ENCODE results near the gene SLAMF1. TPM values are rescaled to one million over a fixed set of nuclear protein-coding genes. Genes with fewer than 3 reads are reported as not detected.
"Not testable (repeated sequence)": the region's sequence is repeated elsewhere in the genome, so short reads cannot be mapped to it uniquely, and the experiment has no call there.

The SLAMF1 gene
- polyA plus RNA-seq, 6 donors from 2014 or later: 18.9 to 36.6 (median 23.0) TPM

- Mint-ChIP-seq H3K4me1 (peaks cover 56 to 91% (median 70%) of the 10 kb centered on the region in 3 donors), H3K9me3 (no peaks in the 10 kb centered on the region), H3K27ac (peak overlapping the region in 3 of 6 donors; percentile 30 to 62 (median 33)), H3K27me3 (no peaks in the 10 kb centered on the region), H3K4me3 (no peak overlapping the region), H3K36me3 (peaks cover 22 to 35% of the 10 kb centered on the region in 2 donors)
- DNase-seq (no peak), ATAC-seq (ENCODE audit: low read depth in 2 of 2) (no peak)
Measured at GRCh38 chr1:160633330-160633903, 13.4 kb downstream of the SLAMF1 start.

- DNase-seq (no peak), ATAC-seq (ENCODE audit: low read depth in 2 of 2) (no peak)
- peak overlapping the region in 1 of 8 donors; percentile 3 for H3K4me3 Mint-ChIP-seq
- peaks cover 31 to 42% of the 10 kb centered on the region in 2 donors for H3K36me3 Mint-ChIP-seq
- H3K27ac Mint-ChIP-seq: peak overlapping the region in 2 of 6 donors; percentile 40 to 73
- H3K4me1 Mint-ChIP-seq: peaks cover 56 to 91% (median 70%) of the 10 kb centered on the region in 3 donors
- H3K9me3 Mint-ChIP-seq: peaks cover 0 to 1% (median 0%) of the 10 kb centered on the region in 7 donors
- H3K27me3 Mint-ChIP-seq: no peaks in the 10 kb centered on the region
Measured at GRCh38 chr1:160631983-160632625, 14.7 kb downstream of the SLAMF1 start.

GRCh38 chr1:160630523-160631451 is 16.1 kb downstream of the SLAMF1 start:
- Mint-ChIP-seq H3K27ac (peak overlapping the region in 3 of 6 donors; percentile 23 to 82 (median 72)), H3K36me3 (peaks cover 38 to 41% of the 10 kb centered on the region in 2 donors), H3K9me3 (peaks cover 0 to 4% (median 0%) of the 10 kb centered on the region in 7 donors), H3K4me1 (peaks cover 62 to 93% (median 76%) of the 10 kb centered on the region in 3 donors), H3K27me3 (no peaks in the 10 kb centered on the region), H3K4me3 (peak overlapping the region in 6 of 8 donors; percentile 2 to 68 (median 30))
- DNase-seq: no peak
- ATAC-seq (ENCODE audit: low read depth in 2 of 2): no peak

- Mint-ChIP-seq H3K4me3 (peak overlapping the region in 7 of 8 donors; percentile 23 to 84 (median 30)), H3K27me3 (no peaks in the 10 kb centered on the region), H3K36me3 (peaks cover 38 to 41% of the 10 kb centered on the region in 2 donors), H3K4me1 (peaks cover 70 to 97% (median 88%) of the 10 kb centered on the region in 3 donors), H3K27ac (peak overlapping the region in 4 of 6 donors; percentile 23 to 80 (median 54)), H3K9me3 (peaks cover 0 to 4% (median 0%) of the 10 kb centered on the region in 7 donors)
- peak; percentile 80 to 86 for ATAC-seq (ENCODE audit: low read depth in 2 of 2)
- DNase-seq: no peak
Measured at GRCh38 chr1:160629286-160630210, 17.3 kb downstream of the SLAMF1 start.

GRCh38 chr1:160628799-160629263 is 18.0 kb downstream of the SLAMF1 start:
- no peak for DNase-seq
- peaks cover 38 to 43% of the 10 kb centered on the region in 2 donors for H3K36me3 Mint-ChIP-seq
- peak overlapping the region in 3 of 6 donors; percentile 9 to 39 (median 20) for H3K27ac Mint-ChIP-seq
- H3K4me1 Mint-ChIP-seq: peaks cover 77 to 97% (median 89%) of the 10 kb centered on the region in 3 donors
- peaks cover 0 to 4% (median 0%) of the 10 kb centered on the region in 7 donors for H3K9me3 Mint-ChIP-seq
- peak overlapping the region in 5 of 8 donors; percentile 6 to 63 (median 40) for H3K4me3 Mint-ChIP-seq
- H3K27me3 Mint-ChIP-seq: no peaks in the 10 kb centered on the region
- no peak for ATAC-seq (ENCODE audit: low read depth in 2 of 2)

GRCh38 chr1:160627677-160628289 is 19.1 kb downstream of the SLAMF1 start:
- Mint-ChIP-seq H3K27ac (peak overlapping the region in 4 of 6 donors; percentile 20 to 94 (median 80)), H3K36me3 (peaks cover 44 to 47% of the 10 kb centered on the region in 2 donors), H3K4me1 (peaks cover 83 to 97% (median 89%) of the 10 kb centered on the region in 3 donors), H3K4me3 (peak overlapping the region in 6 of 8 donors; percentile 47 to 84 (median 74))
- not testable (repeated sequence) for H3K9me3 Mint-ChIP-seq; ATAC-seq (ENCODE audit: low read depth in 2 of 2); DNase-seq; H3K27me3 Mint-ChIP-seq

DNA sequence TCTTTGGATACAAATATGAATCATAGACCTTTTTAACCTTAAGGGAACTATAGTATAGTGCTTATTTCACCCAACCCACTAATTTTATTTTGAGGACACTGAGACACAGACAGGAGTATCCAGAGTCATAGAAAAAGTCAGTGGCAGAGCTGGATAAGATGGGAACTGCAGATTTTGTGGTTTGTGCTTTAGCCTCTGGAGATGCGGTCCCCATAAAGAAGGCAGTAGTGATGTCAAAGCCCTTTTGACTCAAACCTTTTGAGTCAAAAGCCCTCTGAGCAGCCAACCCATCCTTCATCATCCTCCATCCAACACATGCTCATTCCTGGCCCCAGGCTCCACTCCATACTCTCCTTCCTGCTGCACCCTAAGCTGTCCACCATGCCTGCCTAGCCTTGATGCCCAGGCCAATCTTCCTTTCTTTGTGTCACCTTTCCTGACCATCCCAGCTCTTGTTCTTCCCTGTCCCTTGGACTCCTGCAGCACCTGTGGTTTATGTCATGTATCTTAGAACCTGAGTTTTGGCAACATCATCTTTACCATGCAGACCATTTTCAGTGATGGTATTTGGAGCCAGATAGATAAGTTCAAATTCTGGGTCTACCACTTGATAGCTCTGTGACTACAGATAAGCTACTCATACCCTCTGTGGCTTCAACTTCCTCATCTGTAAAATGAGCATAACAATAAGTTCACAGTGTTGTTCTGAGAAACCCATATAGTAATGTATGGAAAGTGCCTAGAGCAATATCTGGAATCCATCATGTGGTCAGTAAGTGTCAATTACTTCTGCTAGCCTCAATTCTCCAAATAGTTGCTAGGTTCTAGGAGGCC is 20.1 kb downstream of the SLAMF1 start:
- Mint-ChIP-seq H3K4me3 (peak overlapping the region; percentile 64 to 89 (median 79)), H3K27me3 (no peaks in the 10 kb centered on the region), H3K4me1 (peaks cover 89 to 100% (median 97%) of the 10 kb centered on the region in 3 donors), H3K9me3 (peaks cover 0 to 4% (median 0%) of the 10 kb centered on the region in 7 donors), H3K36me3 (peaks cover 40 to 46% of the 10 kb centered on the region in 2 donors), H3K27ac (peak overlapping the region in 5 of 6 donors; percentile 21 to 86 (median 47))
- DNase-seq (no peak), ATAC-seq (ENCODE audit: low read depth in 2 of 2) (peak in 1 of 2 donors; percentile 20)

GRCh38 chr1:160625725-160626498 is 20.9 kb downstream of the SLAMF1 start:
- peak overlapping the region in 3 of 6 donors; percentile 81 to 86 (median 85) for H3K27ac Mint-ChIP-seq
- H3K27me3 Mint-ChIP-seq: no peaks in the 10 kb centered on the region
- peaks cover 0 to 4% (median 0%) of the 10 kb centered on the region in 7 donors for H3K9me3 Mint-ChIP-seq
- peaks cover 87 to 100% (median 97%) of the 10 kb centered on the region in 3 donors for H3K4me1 Mint-ChIP-seq
- H3K36me3 Mint-ChIP-seq: peaks cover 32 to 38% of the 10 kb centered on the region in 2 donors
- ATAC-seq (ENCODE audit: low read depth in 2 of 2) (peak; percentile 17 to 27), DNase-seq (no peak)
- peak overlapping the region; percentile 57 to 89 (median 73) for H3K4me3 Mint-ChIP-seq

GRCh38 chr1:160625321-160625720 is 21.5 kb downstream of the SLAMF1 start:
- no peaks in the 10 kb centered on the region for H3K27me3 Mint-ChIP-seq
- peaks cover 82 to 96% (median 93%) of the 10 kb centered on the region in 3 donors for H3K4me1 Mint-ChIP-seq
- no peak for ATAC-seq (ENCODE audit: low read depth in 2 of 2)
- peak overlapping the region; percentile 63 to 94 (median 84) for H3K27ac Mint-ChIP-seq
- peak overlapping the region; percentile 64 to 85 (median 76) for H3K4me3 Mint-ChIP-seq
- peaks cover 27 to 32% of the 10 kb centered on the region in 2 donors for H3K36me3 Mint-ChIP-seq
- peaks cover 0 to 4% (median 0%) of the 10 kb centered on the region in 7 donors for H3K9me3 Mint-ChIP-seq
- no peak for DNase-seq

DNA sequence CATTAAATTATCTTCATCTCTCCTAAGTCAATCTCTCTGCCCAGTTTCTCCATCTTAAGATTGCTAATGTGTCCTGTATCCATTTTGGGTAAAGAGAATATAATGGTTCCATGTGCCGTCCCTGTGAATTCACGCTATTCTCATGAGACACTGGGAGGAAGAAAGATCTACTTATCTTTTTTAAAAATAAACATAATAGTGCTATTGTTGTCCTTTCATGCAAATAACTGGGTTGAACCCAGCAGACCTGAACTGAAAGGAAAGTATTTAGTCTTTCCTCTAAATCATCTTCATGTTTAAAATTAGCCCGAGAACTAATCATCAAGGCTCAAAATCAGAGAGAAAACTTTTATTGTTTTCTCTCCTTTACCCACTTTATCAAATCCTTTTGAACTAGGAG is 22.4 kb downstream of the SLAMF1 start:
- H3K36me3 Mint-ChIP-seq: peaks cover 31 to 38% of the 10 kb centered on the region in 2 donors
- DNase-seq: no peak
- peaks cover 0 to 4% (median 0%) of the 10 kb centered on the region in 7 donors for H3K9me3 Mint-ChIP-seq

More for the DNA sequence above, 22.4 kb downstream of the SLAMF1 start:
- Mint-ChIP-seq H3K4me3 (peak overlapping the region; percentile 64 to 85 (median 76)), H3K27me3 (no peaks in the 10 kb centered on the region), H3K4me1 (peaks cover 79 to 94% (median 92%) of the 10 kb centered on the region in 3 donors), H3K27ac (peak overlapping the region; percentile 63 to 94 (median 88))
- ATAC-seq (ENCODE audit: low read depth in 2 of 2): peak; percentile 46 to 50
